RWPE1 (cell line): ENCODE data around the gene ERGIC3.

Source experiments
- CTCF ChIA-PET: fragments of 350-600 bp; sonication (Branson Sonifier 250); formaldehyde crosslinking; extraction: SDS; loops from one replicate; lab custom pipeline; 2021; lab: Yijun Ruan, JAX
- POLR2A ChIA-PET: fragments of 400-600 bp; formaldehyde crosslinking; extraction: SDS; loops from one replicate; lab custom pipeline; 2020; ENCODE audit warnings: antibody characterized with exemption; ENCODE audit not compliant: low non-redundant PET; lab: Yijun Ruan, JAX
- DNase-seq: peaks from one replicate; pipeline ENCODE4 v3.0.0; 2012; ENCODE audit warnings: low spot score
- H3K27ac ChIP-seq: fragments of 450-650 bp; 2 replicates; pipeline ENCODE4 v1.5.1; 2017
- CTCF ChIP-seq: fragments of 450-650 bp; conservative IDR thresholded peaks from 2 replicates; pipeline ENCODE4 v1.5.1; 2017; ENCODE audit warnings: low read depth, mild to moderate bottlenecking

ERGIC3 gene

GRCh38 chr20:35595456-35595855, 53.6 kb downstream of the ERGIC3 start:
- CTCF ChIA-PET: interaction anchor here (0.6 to 1.1 kb wide), 5 partner anchors 9 to 99 kb away, joined by 3 to 7 read pairs (median 3); no protein-coding TSS in a partner anchor
- no peak for TF ChIP-seq CTCF
- POLR2A ChIA-PET: no interaction called here

DNA sequence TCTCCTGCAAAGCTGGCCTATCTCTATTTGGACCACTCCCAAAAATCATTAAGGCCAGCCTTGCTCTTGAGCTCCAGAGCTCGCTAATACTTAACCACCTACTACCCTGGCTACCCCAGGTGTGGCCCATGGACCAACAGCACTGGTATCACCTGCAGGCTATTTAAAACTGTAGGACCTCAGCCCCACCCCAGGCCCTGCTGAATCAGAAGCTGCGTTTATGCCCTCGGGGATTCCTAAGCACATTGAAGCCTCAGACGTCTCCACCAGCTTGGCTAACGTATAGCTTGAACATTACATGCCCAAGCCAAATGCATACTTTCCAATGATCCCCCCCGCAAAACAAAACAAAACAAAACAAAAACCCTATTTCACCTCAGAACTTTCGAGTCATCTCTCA, 54.0 kb downstream of the ERGIC3 start:
- no peak for TF ChIP-seq CTCF
- peak; percentile 55 for DNase-seq
- ChIA-PET POLR2A (no interaction called here), CTCF (interaction anchor here (0.6 to 1.1 kb wide), 2 partner anchors 17 to 89 kb away, joined by 3 read pairs; no protein-coding TSS in a partner anchor)
- H3K27ac ChIP-seq: no peak overlapping the region

More at GRCh38 chr20:35595456-35595855, 53.6 kb downstream of the ERGIC3 start:
- H3K27ac ChIP-seq: no peak overlapping the region
- DNase-seq: no peak

GRCh38 chr20:35597186-35597585, 55.3 kb downstream of the ERGIC3 start:
- POLR2A ChIA-PET: no interaction called here
- no peak for TF ChIP-seq CTCF
- CTCF ChIA-PET: interaction anchor here (0.7 to 1.2 kb wide), 2 partner anchors 18 to 593 kb away, joined by 3 to 4 read pairs; partner anchors contain the start of gene SPAG4
- DNase-seq: no peak
- no peak overlapping the region for H3K27ac ChIP-seq

GRCh38 chr20:35598476-35598875, 56.6 kb downstream of the ERGIC3 start:
- CTCF ChIA-PET: interaction anchor here (0.6 kb wide), 1 partner anchor 14 kb away, joined by 3 read pairs; no protein-coding TSS in a partner anchor
- H3K27ac ChIP-seq: no peak overlapping the region
- POLR2A ChIA-PET: no interaction called here
- no peak for DNase-seq
- TF ChIP-seq CTCF: no peak

DNA sequence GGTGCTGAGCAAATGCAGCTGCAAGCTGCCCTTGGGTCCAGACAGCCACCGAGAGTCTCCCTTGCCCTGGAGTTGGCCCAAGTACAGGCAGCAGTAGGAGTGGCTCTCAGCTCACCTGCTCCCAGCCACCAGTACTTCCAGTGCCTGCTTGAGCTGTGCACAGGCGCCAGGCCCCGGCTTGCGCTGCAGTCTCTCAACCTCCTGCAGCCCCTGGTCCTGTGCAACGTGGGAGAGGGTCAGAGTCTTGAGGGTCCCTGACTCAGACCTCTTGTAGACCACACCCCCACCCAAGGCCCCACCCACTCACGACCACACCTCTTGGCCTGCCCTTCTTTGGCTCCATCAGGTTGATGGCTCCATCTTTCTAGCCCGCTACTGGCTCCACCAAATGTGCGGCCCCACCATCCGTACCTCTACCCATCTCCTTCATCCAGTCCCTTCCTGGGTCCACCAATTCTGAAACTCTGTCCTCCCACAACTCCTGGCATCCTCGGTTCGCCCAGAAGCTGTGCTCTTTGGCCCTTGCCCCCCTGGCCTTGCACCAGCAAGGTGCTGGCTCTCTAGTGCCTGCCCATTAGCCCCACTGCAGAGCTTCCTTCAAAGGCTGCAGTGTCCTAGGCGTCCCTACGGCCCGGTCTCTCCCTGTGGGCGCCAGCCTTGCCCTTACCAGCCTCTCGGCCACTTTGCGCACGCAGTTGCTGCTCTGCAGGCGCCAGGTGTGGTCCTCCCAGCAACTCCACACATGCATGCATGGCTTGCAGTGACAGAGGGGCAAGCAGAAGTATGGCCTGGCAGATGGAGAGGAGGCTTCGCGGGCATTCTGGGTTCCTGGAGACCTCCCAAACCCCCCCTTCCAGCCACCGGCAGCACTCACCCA, 57.3 kb downstream of the ERGIC3 start:
- ChIA-PET POLR2A (no interaction called here), CTCF (interaction anchor here (0.5 to 0.6 kb wide), 2 partner anchors 14 to 191 kb away, joined by 3 to 4 read pairs; no protein-coding TSS in a partner anchor)
- H3K27ac ChIP-seq: no peak overlapping the region
- no peak for DNase-seq
- TF ChIP-seq CTCF: no peak

- POLR2A ChIA-PET: no interaction called here
- no peak for DNase-seq
- CTCF ChIA-PET: interaction anchor here (0.5 kb wide), 1 partner anchor 192 kb away, joined by 4 read pairs; no protein-coding TSS in a partner anchor
- no peak overlapping the region for H3K27ac ChIP-seq
- TF ChIP-seq CTCF: no peak
These were observed 57.9 kb downstream of the ERGIC3 start for GRCh38 chr20:35599776-35600120.
